Occipital lobe (tissue), 2 donors: ENCODE data around the gene UPB1. TPM values are rescaled to one million over a fixed set of nuclear protein-coding genes. Genes with fewer than 3 reads are reported as not detected.
"Not testable (repeated sequence)": the region's sequence is repeated elsewhere in the genome, so short reads cannot be mapped to it uniquely, and the experiment has no call there.

Source experiments
- DNase-seq: peaks from one replicate; lab custom pipeline; 2025; lab: John Stamatoyannopoulos, UW
- total RNA-seq: library from RNA; depleted of rRNA; stranded (reverse); fragments of >200 nt; gene quantifications from one replicate; pipeline ENCODE4 v1.2.3, GENCODE V29; 2014

Gene UPB1
- total RNA-seq, 1 donor from 2014 or later = not detected

DNA sequence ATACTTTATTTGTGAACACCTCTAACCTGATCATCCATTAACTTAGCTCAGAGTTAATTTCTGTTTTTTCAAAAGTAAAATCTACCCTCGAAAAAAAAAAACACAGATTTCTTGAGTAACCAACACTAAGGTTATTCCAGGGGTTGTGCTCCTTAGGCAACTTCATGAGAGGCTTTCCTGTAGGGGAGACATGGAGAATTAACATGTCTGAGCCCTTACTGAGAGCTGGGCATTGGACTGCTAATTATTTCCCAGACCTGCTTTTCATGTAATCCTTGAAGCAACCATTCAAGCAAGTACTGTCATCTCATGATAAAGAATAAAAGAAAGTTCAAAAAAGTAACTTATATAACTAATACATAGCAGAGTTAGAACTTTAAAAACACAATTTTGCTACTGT lies 13.5 kb upstream of the UPB1 start:
- DNase-seq = no peak

GRCh38 chr22:24482575-24482974 lies 12.6 kb upstream of the UPB1 start:
- DNase-seq = no peak

GRCh38 chr22:24482998-24483397 lies 12.1 kb upstream of the UPB1 start:
- DNase-seq = no peak

DNA sequence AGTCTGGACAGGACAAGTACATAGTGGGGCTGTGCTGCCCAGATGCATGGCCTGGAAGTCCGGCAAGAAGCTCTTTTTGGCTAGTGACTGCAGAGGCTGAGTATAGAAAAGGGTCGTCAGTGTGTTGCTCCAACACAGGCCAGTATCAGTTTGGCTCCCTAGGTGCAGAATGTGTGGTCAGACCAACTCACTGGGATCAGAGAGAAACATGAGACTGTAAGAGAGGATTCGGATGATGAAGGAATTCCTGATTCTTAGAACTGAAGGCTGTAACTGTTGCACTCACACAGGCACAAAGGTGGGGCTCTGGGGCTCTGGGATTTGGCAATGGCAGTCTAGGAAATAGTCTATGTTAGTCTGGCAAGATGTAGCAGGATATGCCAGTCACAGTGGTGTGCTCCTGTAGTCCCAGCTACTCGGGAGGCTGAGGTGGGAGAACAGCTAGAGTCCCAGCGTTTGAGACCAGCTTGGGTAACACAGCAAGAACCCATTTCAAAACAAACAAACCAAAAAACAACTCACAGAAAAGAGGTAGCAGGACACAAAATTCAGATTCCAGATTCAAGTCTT lies 11.1 kb upstream of the UPB1 start:
- DNase-seq = no peak

DNA sequence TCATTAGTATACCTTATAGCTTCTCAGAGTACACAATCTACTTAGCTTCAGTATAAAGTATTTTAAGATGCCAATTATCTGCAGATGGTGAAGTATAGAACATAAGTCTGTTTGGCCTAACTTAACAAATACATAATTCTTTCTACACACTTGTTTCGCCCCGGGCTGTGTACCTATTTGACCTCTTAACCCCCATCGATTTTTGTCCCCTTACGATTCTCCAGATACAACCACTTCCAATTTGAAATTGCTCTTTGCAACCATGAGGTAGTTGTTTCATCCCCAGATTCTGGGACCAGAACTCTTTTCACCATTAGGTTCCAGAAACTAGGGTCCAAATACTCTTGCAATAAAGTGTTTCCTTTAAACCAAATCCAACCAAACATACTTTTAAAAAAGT lies 10.0 kb upstream of the UPB1 start:
- no peak for DNase-seq

DNA sequence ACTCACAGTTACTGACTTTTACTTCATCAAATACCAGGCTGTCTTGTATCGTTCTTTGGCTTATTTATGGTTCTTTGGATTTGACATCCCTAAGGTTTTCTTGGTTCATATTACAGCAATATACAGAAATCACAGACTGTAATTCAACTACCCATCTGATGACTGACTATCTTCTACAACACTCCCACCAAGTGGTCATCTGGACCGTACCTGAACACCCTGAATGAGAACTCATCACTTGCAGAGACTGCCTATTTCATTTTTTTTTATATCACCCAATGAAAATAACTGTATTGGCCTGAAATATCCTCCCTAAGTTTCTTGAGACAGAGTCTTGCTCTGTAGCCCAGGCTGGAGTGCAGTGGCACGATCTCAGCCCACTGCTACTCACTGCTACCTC lies 9.5 kb upstream of the UPB1 start:
- no peak for DNase-seq

GRCh38 chr22:24486501-24486921 lies 8.6 kb upstream of the UPB1 start:
- DNase-seq = no peak

GRCh38 chr22:24489011-24489410 lies 6.1 kb upstream of the UPB1 start:
- DNase-seq = no peak

DNA sequence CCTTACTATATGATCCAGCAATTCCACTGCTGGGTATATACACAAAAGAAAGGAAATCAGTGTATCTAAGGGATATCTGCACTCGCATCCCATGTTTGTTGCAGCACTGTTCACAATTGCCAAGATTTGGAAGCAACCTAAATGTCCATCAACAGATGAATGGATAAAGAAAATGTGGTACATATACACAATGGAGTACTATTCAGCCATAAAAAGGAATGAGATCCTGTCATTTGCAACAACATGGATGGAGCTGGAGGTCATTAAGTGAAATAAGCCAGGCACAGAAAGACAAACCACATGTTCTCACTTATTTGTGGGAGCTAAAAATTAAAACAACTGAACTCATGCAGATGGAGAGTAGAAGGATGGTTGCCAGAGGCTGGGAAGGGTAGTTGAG lies 5.7 kb upstream of the UPB1 start:
- not testable (repeated sequence) for DNase-seq

- DNase-seq = no peak
These were observed 2.7 kb upstream of the UPB1 start for GRCh38 chr22:24492391-24492790.

GRCh38 chr22:24494167-24494527 lies 985 bp upstream of the UPB1 start:
- no peak for DNase-seq

DNA sequence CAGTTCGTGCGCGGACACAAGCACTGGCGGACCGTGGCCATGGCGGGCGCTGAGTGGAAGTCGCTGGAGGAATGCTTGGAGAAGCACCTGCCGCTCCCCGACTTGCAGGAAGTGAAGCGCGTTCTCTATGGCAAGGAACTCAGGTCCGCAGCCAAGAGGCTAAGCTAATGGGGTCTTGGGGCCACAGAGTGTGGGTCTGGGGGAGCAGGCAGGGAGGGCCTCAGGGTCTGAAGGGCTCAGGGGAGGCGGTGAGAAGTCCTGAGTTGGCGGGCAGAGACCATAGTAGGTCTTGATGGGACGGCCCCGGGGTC lies 188 bp downstream of the UPB1 start:
- DNase-seq = no peak

GRCh38 chr22:24496234-24496633 lies 1.1 kb downstream of the UPB1 start:
- no peak for DNase-seq

DNA sequence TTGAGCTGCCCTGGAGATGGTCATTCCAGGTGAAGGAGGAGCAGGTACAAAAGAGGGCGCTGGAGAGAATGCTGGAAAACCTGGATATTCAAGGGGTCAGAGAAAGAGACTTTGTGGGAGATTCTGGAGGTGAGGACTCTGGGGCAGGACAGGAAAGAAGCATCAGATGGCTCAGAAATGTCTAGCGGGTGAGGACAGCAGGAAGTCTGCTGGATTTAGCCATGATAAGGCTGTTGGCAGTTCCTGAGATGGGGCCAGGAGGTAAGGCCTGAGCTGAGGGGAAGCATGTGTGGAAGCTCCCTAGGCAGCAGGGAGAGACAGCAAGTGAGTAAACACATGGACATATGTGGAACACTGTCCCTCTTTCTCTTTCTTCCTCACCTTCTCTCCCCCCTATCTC lies 1.5 kb downstream of the UPB1 start:
- no peak for DNase-seq

DNA sequence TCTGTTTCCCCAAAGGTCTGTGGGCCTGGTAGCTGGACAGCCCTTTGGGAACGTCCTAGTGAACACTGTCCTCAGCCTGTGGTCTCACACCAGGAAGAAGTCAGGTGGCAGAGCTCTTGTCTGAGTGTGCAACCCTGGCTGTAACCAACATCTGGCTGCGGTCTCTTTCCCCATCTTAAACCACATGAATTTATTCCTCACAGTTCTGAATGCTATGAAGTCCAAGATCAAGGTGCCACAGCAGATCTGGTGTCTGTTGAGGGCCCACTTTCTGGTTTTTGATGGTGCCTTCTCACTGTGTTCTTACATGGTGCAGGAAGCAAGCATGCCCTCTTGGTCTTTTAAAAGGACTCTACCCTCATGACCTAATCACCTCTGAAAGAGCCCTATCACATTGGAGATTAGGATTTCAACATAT lies 2.7 kb downstream of the UPB1 start:
- no peak for DNase-seq

- no peak for DNase-seq
These were observed 3.7 kb downstream of the UPB1 start for GRCh38 chr22:24498824-24499223.

DNA sequence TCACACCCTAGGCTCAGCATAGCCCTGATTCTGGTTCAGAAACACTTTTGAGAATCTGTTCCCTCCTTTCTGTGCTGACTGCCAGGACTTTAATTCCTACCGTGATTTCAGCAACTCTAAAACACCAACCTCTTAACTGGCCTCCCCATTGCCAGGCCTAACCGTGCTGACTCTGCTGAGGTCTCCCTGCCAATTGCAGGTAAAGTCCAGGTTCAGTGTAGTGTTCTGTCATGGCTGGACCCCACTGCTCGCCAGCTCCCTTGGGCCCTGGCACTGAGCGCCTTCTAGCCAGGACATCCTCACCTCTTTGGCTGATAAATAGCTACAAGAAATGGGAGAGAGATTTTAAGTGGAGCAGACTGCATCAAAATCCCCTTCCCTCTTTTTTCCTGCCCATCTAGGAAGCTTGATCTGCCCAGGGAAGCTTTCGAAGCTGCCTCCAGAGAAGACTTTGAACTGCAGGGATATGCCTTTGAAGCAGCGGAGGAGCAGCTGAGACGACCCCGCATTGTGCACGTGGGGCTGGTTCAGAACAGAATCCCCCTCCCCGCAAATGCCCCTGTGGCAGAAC lies 4.7 kb downstream of the UPB1 start:
- no peak for DNase-seq

- DNase-seq = no peak
These were observed 5.2 kb downstream of the UPB1 start for GRCh38 chr22:24500277-24500820.

DNA sequence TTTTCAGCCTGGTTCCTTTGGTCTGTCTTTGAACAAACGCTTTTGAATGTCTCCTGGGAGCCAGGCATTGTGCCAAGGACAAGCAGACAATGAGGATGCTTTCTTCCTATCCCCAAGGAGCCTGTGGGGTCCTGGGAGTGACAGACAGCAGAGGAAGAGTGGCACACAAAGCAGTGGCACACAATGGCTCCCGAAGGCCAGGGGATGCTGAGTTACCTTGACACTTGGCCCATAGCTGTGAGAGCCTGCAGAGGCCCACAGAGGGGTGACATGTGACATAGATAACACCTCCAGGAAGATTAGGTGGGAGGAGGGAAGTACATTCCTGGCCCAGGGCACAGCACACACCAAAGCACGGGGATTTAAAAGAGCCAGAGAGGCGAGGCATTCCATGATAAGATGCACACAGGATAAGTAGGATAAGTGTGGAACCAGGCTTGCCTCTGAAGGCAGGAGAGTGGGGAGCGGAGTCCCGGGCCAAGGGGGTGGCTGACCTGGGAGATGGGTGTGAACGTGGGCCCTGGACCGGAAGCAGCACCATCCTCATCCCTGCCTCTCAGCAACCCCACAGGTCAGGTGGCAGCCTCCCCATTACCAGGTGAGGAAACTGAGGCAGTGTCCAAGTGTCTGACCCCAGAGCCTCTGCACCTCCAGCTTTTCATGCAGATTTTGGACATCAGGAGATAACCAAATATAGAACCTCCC lies 6.3 kb downstream of the UPB1 start:
- DNase-seq = no peak

DNA sequence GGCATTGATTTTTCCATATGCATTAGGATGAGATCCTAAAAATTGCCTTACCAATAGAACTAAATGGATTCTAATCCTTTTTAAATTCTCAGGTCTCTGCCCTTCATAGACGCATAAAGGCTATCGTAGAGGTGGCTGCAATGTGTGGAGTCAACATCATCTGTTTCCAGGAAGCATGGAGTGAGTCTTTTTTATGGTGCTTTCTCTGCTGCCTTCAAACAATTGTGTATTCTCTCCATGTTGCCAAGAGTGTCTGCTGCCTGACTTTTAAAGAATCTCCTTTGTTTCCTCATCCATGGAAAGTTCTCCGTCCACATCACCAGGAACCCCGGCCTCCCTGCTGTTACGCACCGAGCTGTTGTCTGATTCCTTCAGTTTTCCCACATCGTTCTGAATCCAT lies 6.9 kb downstream of the UPB1 start:
- no peak for DNase-seq

GRCh38 chr22:24502541-24502940 lies 7.4 kb downstream of the UPB1 start:
- DNase-seq = no peak

GRCh38 chr22:24503137-24503842 lies 8.2 kb downstream of the UPB1 start:
- no peak for DNase-seq
